Measurements from ENCODE around the gene PPP2R5B. TPM values are rescaled to one million over a fixed set of nuclear protein-coding genes. Genes with fewer than 3 reads are reported as not detected.

PPP2R5B gene
- total RNA-seq, 1 experiment from 2014 or later, result 14.0 TPM

DNA sequence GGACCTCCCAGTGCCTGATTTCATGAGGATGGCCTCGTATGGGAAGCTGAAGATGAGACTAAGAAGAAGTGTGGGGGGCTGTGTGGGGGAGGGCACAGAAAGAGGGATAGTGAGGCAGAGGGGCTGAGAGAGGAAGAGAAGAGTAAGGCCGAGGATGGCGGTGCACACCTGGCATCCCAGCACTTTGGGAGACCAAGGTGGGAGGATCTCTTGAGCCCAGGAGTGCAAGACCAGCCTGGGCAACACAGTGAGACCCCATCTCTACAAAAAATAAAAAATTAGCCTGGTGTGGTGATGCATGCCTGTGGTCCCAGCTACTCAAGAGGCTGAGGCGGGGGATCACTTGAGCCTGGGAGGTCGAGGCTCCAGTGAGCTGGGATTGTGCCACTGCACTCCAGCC, 32.6 kb upstream of the PPP2R5B start:
- Histone ChIP-seq H3K4me1 (ENCODE audit: control insufficient read depth, insufficient read depth, low read length) (peaks cover 31% of the 10 kb centered on the region), H3K27ac (ENCODE audit: low read length) (no peak overlapping the region), H3K4me3 (ENCODE audit: low read depth in 2 of 2, low read length in 2 of 2) (no peak overlapping the region), H3K27me3 (ENCODE audit: control insufficient read depth, insufficient read depth, low read length) (no peaks in the 10 kb centered on the region), H3K36me3 (ENCODE audit: control insufficient read depth, insufficient read depth, low read length) (no peaks in the 10 kb centered on the region), H3K9me3 (ENCODE audit: control insufficient read depth, insufficient read depth, low read depth, low read length) (no peaks in the 10 kb centered on the region)
- CTCF ChIA-PET, result no interaction called here
- no TSS peak for BruUV-seq (replicated peaks)
- in situ Hi-C loops (cut with HindIII; ENCODE audit: low pct_unique_long_range_greater_than_20kb, low sequenced_read_pairs) (no loop called here), intact Hi-C loops (cut with micrococcal nuclease; ENCODE audit: unreplicated experiment) (no loop called here)
- DNase-seq (ENCODE audit: low read depth, low spot score) (no peak), ATAC-seq (no peak)
- POLR2A ChIA-PET, result interaction anchor here (0.6 kb wide), 1 partner anchor 17 kb away, joined by 7 read pairs; no protein-coding TSS in a partner anchor
- TF ChIP-seq, protein P1, sequence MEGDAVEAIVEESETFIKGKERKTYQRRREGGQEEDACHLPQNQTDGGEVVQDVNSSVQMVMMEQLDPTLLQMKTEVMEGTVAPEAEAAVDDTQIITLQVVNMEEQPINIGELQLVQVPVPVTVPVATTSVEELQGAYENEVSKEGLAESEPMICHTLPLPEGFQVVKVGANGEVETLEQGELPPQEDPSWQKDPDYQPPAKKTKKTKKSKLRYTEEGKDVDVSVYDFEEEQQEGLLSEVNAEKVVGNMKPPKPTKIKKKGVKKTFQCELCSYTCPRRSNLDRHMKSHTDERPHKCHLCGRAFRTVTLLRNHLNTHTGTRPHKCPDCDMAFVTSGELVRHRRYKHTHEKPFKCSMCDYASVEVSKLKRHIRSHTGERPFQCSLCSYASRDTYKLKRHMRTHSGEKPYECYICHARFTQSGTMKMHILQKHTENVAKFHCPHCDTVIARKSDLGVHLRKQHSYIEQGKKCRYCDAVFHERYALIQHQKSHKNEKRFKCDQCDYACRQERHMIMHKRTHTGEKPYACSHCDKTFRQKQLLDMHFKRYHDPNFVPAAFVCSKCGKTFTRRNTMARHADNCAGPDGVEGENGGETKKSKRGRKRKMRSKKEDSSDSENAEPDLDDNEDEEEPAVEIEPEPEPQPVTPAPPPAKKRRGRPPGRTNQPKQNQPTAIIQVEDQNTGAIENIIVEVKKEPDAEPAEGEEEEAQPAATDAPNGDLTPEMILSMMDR (IDR thresholded peaks at IDR 0.05), result no peak

- DNase-seq (ENCODE audit: low read depth, low spot score), result no peak
- BruUV-seq (replicated peaks), result no TSS peak
- Histone ChIP-seq H3K27me3 (ENCODE audit: control insufficient read depth, insufficient read depth, low read length) (no peaks in the 10 kb centered on the region), H3K27ac (ENCODE audit: low read length) (no peak overlapping the region), H3K4me1 (ENCODE audit: control insufficient read depth, insufficient read depth, low read length) (peaks cover 28% of the 10 kb centered on the region), H3K9me3 (ENCODE audit: control insufficient read depth, insufficient read depth, low read depth, low read length) (no peaks in the 10 kb centered on the region), H3K36me3 (ENCODE audit: control insufficient read depth, insufficient read depth, low read length) (no peaks in the 10 kb centered on the region), H3K4me3 (ENCODE audit: low read depth in 2 of 2, low read length in 2 of 2) (no peak overlapping the region)
- no peak for ATAC-seq
- in situ Hi-C loops (cut with HindIII; ENCODE audit: low pct_unique_long_range_greater_than_20kb, low sequenced_read_pairs) (no loop called here), intact Hi-C loops (cut with micrococcal nuclease; ENCODE audit: unreplicated experiment) (no loop called here)
- ChIA-PET POLR2A (interaction anchor here (0.5 to 0.6 kb wide), 2 partner anchors 10 to 17 kb away, joined by 3 to 7 read pairs; no protein-coding TSS in a partner anchor), CTCF (interaction anchor here (0.5 to 0.6 kb wide), 2 partner anchors 11 to 182 kb away, joined by 6 read pairs; no protein-coding TSS in a partner anchor)
- TF ChIP-seq, protein P1 (IDR thresholded peaks at IDR 0.05), result no peak
- TF ChIP-seq TCF7L2 (IDR thresholded peaks at IDR 0.05; ENCODE audit: low read depth, low read length), result no peak
These were observed 32.1 kb upstream of the PPP2R5B start for GRCh38 chr11:64892411-64892831.

DNA sequence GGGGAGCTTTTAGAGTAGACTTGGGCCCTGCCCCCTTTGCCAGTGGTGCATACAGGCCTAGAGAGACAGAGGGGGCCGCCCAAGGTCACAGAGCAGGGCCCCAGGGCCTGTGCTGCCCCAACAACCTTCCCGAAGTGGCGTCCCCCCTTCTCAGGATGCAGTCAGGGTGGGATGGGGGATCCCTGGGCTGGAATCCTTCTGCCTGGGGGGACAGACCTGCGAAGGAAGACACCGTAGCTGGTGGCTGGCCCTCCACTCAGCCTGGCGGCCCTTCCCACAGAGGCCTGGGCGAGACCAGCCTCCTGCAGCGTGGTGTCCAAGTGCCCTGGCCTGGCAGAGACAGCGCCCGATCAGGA, 31.7 kb upstream of the PPP2R5B start:
- DNase-seq (ENCODE audit: low read depth, low spot score) (no peak), ATAC-seq (no peak)
- intact Hi-C loops (cut with micrococcal nuclease; ENCODE audit: unreplicated experiment) (no loop called here), in situ Hi-C loops (cut with HindIII; ENCODE audit: low pct_unique_long_range_greater_than_20kb, low sequenced_read_pairs) (no loop called here)
- no TSS peak for BruUV-seq (replicated peaks)
- CTCF ChIA-PET, result interaction anchor here (0.5 to 0.6 kb wide), 2 partner anchors 12 to 182 kb away, joined by 6 read pairs; no protein-coding TSS in a partner anchor
- H3K36me3 ChIP-seq (ENCODE audit: control insufficient read depth, insufficient read depth, low read length), result no peaks in the 10 kb centered on the region
- H3K27me3 ChIP-seq (ENCODE audit: control insufficient read depth, insufficient read depth, low read length), result no peaks in the 10 kb centered on the region
- TF ChIP-seq SIN3A (IDR thresholded peaks at IDR 0.05; ENCODE audit: borderline replicate concordance, insufficient read depth, low read depth, low read length) (no peak), POLR2AphosphoS5 (IDR thresholded peaks at IDR 0.05; ENCODE audit: low read depth, low read length) (no peak), TCF7L2 (IDR thresholded peaks at IDR 0.05; ENCODE audit: low read depth, low read length) (no peak)
- TF ChIP-seq, protein P2, sequence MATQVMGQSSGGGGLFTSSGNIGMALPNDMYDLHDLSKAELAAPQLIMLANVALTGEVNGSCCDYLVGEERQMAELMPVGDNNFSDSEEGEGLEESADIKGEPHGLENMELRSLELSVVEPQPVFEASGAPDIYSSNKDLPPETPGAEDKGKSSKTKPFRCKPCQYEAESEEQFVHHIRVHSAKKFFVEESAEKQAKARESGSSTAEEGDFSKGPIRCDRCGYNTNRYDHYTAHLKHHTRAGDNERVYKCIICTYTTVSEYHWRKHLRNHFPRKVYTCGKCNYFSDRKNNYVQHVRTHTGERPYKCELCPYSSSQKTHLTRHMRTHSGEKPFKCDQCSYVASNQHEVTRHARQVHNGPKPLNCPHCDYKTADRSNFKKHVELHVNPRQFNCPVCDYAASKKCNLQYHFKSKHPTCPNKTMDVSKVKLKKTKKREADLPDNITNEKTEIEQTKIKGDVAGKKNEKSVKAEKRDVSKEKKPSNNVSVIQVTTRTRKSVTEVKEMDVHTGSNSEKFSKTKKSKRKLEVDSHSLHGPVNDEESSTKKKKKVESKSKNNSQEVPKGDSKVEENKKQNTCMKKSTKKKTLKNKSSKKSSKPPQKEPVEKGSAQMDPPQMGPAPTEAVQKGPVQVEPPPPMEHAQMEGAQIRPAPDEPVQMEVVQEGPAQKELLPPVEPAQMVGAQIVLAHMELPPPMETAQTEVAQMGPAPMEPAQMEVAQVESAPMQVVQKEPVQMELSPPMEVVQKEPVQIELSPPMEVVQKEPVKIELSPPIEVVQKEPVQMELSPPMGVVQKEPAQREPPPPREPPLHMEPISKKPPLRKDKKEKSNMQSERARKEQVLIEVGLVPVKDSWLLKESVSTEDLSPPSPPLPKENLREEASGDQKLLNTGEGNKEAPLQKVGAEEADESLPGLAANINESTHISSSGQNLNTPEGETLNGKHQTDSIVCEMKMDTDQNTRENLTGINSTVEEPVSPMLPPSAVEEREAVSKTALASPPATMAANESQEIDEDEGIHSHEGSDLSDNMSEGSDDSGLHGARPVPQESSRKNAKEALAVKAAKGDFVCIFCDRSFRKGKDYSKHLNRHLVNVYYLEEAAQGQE (IDR thresholded peaks at IDR 0.05; ENCODE audit: insufficient read depth in 1 of 2, low read depth in 2 of 2, low read length in 1 of 2), result no peak
- TF ChIP-seq, protein P1 (IDR thresholded peaks at IDR 0.05), result no peak
- H3K4me1 ChIP-seq (ENCODE audit: control insufficient read depth, insufficient read depth, low read length), result peaks cover 25% of the 10 kb centered on the region
- H3K27ac ChIP-seq (ENCODE audit: low read length), result no peak overlapping the region
- POLR2A ChIA-PET, result interaction anchor here (0.5 kb wide), 1 partner anchor 10 kb away, joined by 3 read pairs; no protein-coding TSS in a partner anchor
- H3K9me3 ChIP-seq (ENCODE audit: control insufficient read depth, insufficient read depth, low read depth, low read length), result no peaks in the 10 kb centered on the region
- H3K4me3 ChIP-seq (ENCODE audit: low read depth in 2 of 2, low read length in 2 of 2), result no peak overlapping the region

Measured in Panc1 (cell line).